ENCODE data around the gene FARS2.

The FARS2 gene

GRCh38 chr6:5529015-5529414 is 267.7 kb downstream of the FARS2 start:
- Histone ChIP-seq H3K27me3 (ENCODE audit: control insufficient read depth, insufficient read depth, low read length) (no peaks in the 10 kb centered on the region), H3K9me3 (ENCODE audit: control insufficient read depth, low read length) (no peaks in the 10 kb centered on the region), H3K4me1 (ENCODE audit: control insufficient read depth, insufficient read depth, low read length) (no peaks in the 10 kb centered on the region), H3K4me3 (ENCODE audit: low read length) (no peak overlapping the region), H3K9ac (ENCODE audit: low read length) (no peak overlapping the region), H3K36me3 (ENCODE audit: control insufficient read depth, insufficient read depth, low read length) (no peaks in the 10 kb centered on the region)

GRCh38 chr6:5529733-5530132 is 268.4 kb downstream of the FARS2 start:
- H3K9ac ChIP-seq (ENCODE audit: low read length): no peak overlapping the region
- no peaks in the 10 kb centered on the region for H3K36me3 ChIP-seq (ENCODE audit: control insufficient read depth, insufficient read depth, low read length)
- no peaks in the 10 kb centered on the region for H3K9me3 ChIP-seq (ENCODE audit: control insufficient read depth, low read length)
- H3K4me1 ChIP-seq (ENCODE audit: control insufficient read depth, insufficient read depth, low read length): no peaks in the 10 kb centered on the region
- no peak overlapping the region for H3K4me3 ChIP-seq (ENCODE audit: low read length)
- no peaks in the 10 kb centered on the region for H3K27me3 ChIP-seq (ENCODE audit: control insufficient read depth, insufficient read depth, low read length)

- H3K4me1 ChIP-seq (ENCODE audit: control insufficient read depth, insufficient read depth, low read length): no peaks in the 10 kb centered on the region
- H3K9ac ChIP-seq (ENCODE audit: low read length): no peak overlapping the region
- H3K4me3 ChIP-seq (ENCODE audit: low read length): no peak overlapping the region
- H3K36me3 ChIP-seq (ENCODE audit: control insufficient read depth, insufficient read depth, low read length): no peaks in the 10 kb centered on the region
- H3K27me3 ChIP-seq (ENCODE audit: control insufficient read depth, insufficient read depth, low read length): no peaks in the 10 kb centered on the region
- no peaks in the 10 kb centered on the region for H3K9me3 ChIP-seq (ENCODE audit: control insufficient read depth, low read length)
Observed at GRCh38 chr6:5531161-5531560, 269.8 kb downstream of the FARS2 start.

GRCh38 chr6:5531853-5532375 is 270.6 kb downstream of the FARS2 start:
- Histone ChIP-seq H3K27me3 (ENCODE audit: control insufficient read depth, insufficient read depth, low read length) (no peaks in the 10 kb centered on the region), H3K9me3 (ENCODE audit: control insufficient read depth, low read length) (no peaks in the 10 kb centered on the region), H3K9ac (ENCODE audit: low read length) (no peak overlapping the region), H3K4me3 (ENCODE audit: low read length) (no peak overlapping the region), H3K36me3 (ENCODE audit: control insufficient read depth, insufficient read depth, low read length) (no peaks in the 10 kb centered on the region), H3K4me1 (ENCODE audit: control insufficient read depth, insufficient read depth, low read length) (no peaks in the 10 kb centered on the region)

- H3K4me3 ChIP-seq (ENCODE audit: low read length): no peak overlapping the region
- H3K36me3 ChIP-seq (ENCODE audit: control insufficient read depth, insufficient read depth, low read length): no peaks in the 10 kb centered on the region
- no peaks in the 10 kb centered on the region for H3K27me3 ChIP-seq (ENCODE audit: control insufficient read depth, insufficient read depth, low read length)
- H3K9ac ChIP-seq (ENCODE audit: low read length): no peak overlapping the region
- peaks cover 5% of the 10 kb centered on the region for H3K4me1 ChIP-seq (ENCODE audit: control insufficient read depth, insufficient read depth, low read length)
- H3K9me3 ChIP-seq (ENCODE audit: control insufficient read depth, low read length): no peaks in the 10 kb centered on the region
Observed at GRCh38 chr6:5532941-5533340, 271.6 kb downstream of the FARS2 start.

- no peaks in the 10 kb centered on the region for H3K9me3 ChIP-seq (ENCODE audit: control insufficient read depth, low read length)
- no peak overlapping the region for H3K9ac ChIP-seq (ENCODE audit: low read length)
- no peak overlapping the region for H3K4me3 ChIP-seq (ENCODE audit: low read length)
- peaks cover 14% of the 10 kb centered on the region for H3K4me1 ChIP-seq (ENCODE audit: control insufficient read depth, insufficient read depth, low read length)
- H3K27me3 ChIP-seq (ENCODE audit: control insufficient read depth, insufficient read depth, low read length): no peaks in the 10 kb centered on the region
- H3K36me3 ChIP-seq (ENCODE audit: control insufficient read depth, insufficient read depth, low read length): no peaks in the 10 kb centered on the region
Observed at GRCh38 chr6:5534643-5535042, 273.3 kb downstream of the FARS2 start.

- H3K27me3 ChIP-seq (ENCODE audit: control insufficient read depth, insufficient read depth, low read length): no peaks in the 10 kb centered on the region
- no peak overlapping the region for H3K9ac ChIP-seq (ENCODE audit: low read length)
- no peaks in the 10 kb centered on the region for H3K9me3 ChIP-seq (ENCODE audit: control insufficient read depth, low read length)
- H3K4me3 ChIP-seq (ENCODE audit: low read length): no peak overlapping the region
- no peaks in the 10 kb centered on the region for H3K36me3 ChIP-seq (ENCODE audit: control insufficient read depth, insufficient read depth, low read length)
- H3K4me1 ChIP-seq (ENCODE audit: control insufficient read depth, insufficient read depth, low read length): peaks cover 14% of the 10 kb centered on the region
Observed at GRCh38 chr6:5536644-5537043, 275.3 kb downstream of the FARS2 start.

- no peaks in the 10 kb centered on the region for H3K27me3 ChIP-seq (ENCODE audit: control insufficient read depth, insufficient read depth, low read length)
- peaks cover 19% of the 10 kb centered on the region for H3K4me1 ChIP-seq (ENCODE audit: control insufficient read depth, insufficient read depth, low read length)
- H3K4me3 ChIP-seq (ENCODE audit: low read length): no peak overlapping the region
- no peak overlapping the region for H3K9ac ChIP-seq (ENCODE audit: low read length)
- no peaks in the 10 kb centered on the region for H3K9me3 ChIP-seq (ENCODE audit: control insufficient read depth, low read length)
- no peaks in the 10 kb centered on the region for H3K36me3 ChIP-seq (ENCODE audit: control insufficient read depth, insufficient read depth, low read length)
Observed at GRCh38 chr6:5537132-5537531, 275.8 kb downstream of the FARS2 start.

- H3K27me3 ChIP-seq (ENCODE audit: control insufficient read depth, insufficient read depth, low read length): no peaks in the 10 kb centered on the region
- H3K4me3 ChIP-seq (ENCODE audit: low read length): no peak overlapping the region
- H3K9me3 ChIP-seq (ENCODE audit: control insufficient read depth, low read length): no peaks in the 10 kb centered on the region
- no peaks in the 10 kb centered on the region for H3K36me3 ChIP-seq (ENCODE audit: control insufficient read depth, insufficient read depth, low read length)
- no peak overlapping the region for H3K9ac ChIP-seq (ENCODE audit: low read length)
- peaks cover 22% of the 10 kb centered on the region for H3K4me1 ChIP-seq (ENCODE audit: control insufficient read depth, insufficient read depth, low read length)
Observed at GRCh38 chr6:5537967-5538366, 276.7 kb downstream of the FARS2 start.

GRCh38 chr6:5540370-5540769 is 279.1 kb downstream of the FARS2 start:
- Histone ChIP-seq H3K27me3 (ENCODE audit: control insufficient read depth, insufficient read depth, low read length) (no peaks in the 10 kb centered on the region), H3K9ac (ENCODE audit: low read length) (no peak overlapping the region), H3K4me3 (ENCODE audit: low read length) (no peak overlapping the region), H3K9me3 (ENCODE audit: control insufficient read depth, low read length) (no peaks in the 10 kb centered on the region), H3K36me3 (ENCODE audit: control insufficient read depth, insufficient read depth, low read length) (no peaks in the 10 kb centered on the region), H3K4me1 (ENCODE audit: control insufficient read depth, insufficient read depth, low read length) (peaks cover 22% of the 10 kb centered on the region)

- no peaks in the 10 kb centered on the region for H3K9me3 ChIP-seq (ENCODE audit: control insufficient read depth, low read length)
- no peak overlapping the region for H3K9ac ChIP-seq (ENCODE audit: low read length)
- no peak overlapping the region for H3K4me3 ChIP-seq (ENCODE audit: low read length)
- H3K36me3 ChIP-seq (ENCODE audit: control insufficient read depth, insufficient read depth, low read length): no peaks in the 10 kb centered on the region
- H3K27me3 ChIP-seq (ENCODE audit: control insufficient read depth, insufficient read depth, low read length): no peaks in the 10 kb centered on the region
- H3K4me1 ChIP-seq (ENCODE audit: control insufficient read depth, insufficient read depth, low read length): peaks cover 22% of the 10 kb centered on the region
Observed at GRCh38 chr6:5541025-5541424, 279.7 kb downstream of the FARS2 start.

- Histone ChIP-seq H3K36me3 (ENCODE audit: control insufficient read depth, insufficient read depth, low read length) (no peaks in the 10 kb centered on the region), H3K9me3 (ENCODE audit: control insufficient read depth, low read length) (no peaks in the 10 kb centered on the region), H3K27me3 (ENCODE audit: control insufficient read depth, insufficient read depth, low read length) (no peaks in the 10 kb centered on the region), H3K4me1 (ENCODE audit: control insufficient read depth, insufficient read depth, low read length) (peaks cover 22% of the 10 kb centered on the region), H3K4me3 (ENCODE audit: low read length) (no peak overlapping the region), H3K9ac (ENCODE audit: low read length) (no peak overlapping the region)
Observed at GRCh38 chr6:5541751-5542432, 280.6 kb downstream of the FARS2 start.

- Histone ChIP-seq H3K4me3 (ENCODE audit: low read length) (no peak overlapping the region), H3K36me3 (ENCODE audit: control insufficient read depth, insufficient read depth, low read length) (no peaks in the 10 kb centered on the region), H3K4me1 (ENCODE audit: control insufficient read depth, insufficient read depth, low read length) (no peaks in the 10 kb centered on the region)
Observed at GRCh38 chr6:5547556-5547955, 286.2 kb downstream of the FARS2 start.

More at GRCh38 chr6:5547556-5547955, 286.2 kb downstream of the FARS2 start:
- Histone ChIP-seq H3K27me3 (ENCODE audit: control insufficient read depth, insufficient read depth, low read length) (no peaks in the 10 kb centered on the region), H3K9ac (ENCODE audit: low read length) (no peak overlapping the region), H3K9me3 (ENCODE audit: control insufficient read depth, low read length) (no peaks in the 10 kb centered on the region)
